Liver (tissue), 9 donors: ENCODE measurements around the gene ARHGEF7. TPM values are rescaled to one million over a fixed set of nuclear protein-coding genes. Genes with fewer than 3 reads are reported as not detected.

Experiments
- DNase-seq: peaks from one replicate; pipeline ENCODE4 v3.0.0-alpha.2; 2017; ENCODE audit warnings: low spot score
- H3K27ac ChIP-seq, 2 donors: one replicate each; pipeline ENCODE4 v1.7.0; 2013; ENCODE audit warnings: inconsistent platforms in 2 of 2, low read length in 2 of 2, control low read depth in 1 of 2, low read depth in 1 of 2, mild to moderate bottlenecking in 1 of 2
- H3K27me3 ChIP-seq, 4 donors: one replicate each; pipeline versions ENCODE4 v1.6.1 to v1.7.0; 2013; ENCODE audit warnings: low read length in 3 of 4, inconsistent platforms in 1 of 4, mild to moderate bottlenecking in 1 of 4, moderate library complexity in 1 of 4; ENCODE audit not compliant: control insufficient read depth in 4 of 4, insufficient read depth in 4 of 4
- H3K36me3 ChIP-seq, 4 donors: one replicate each; pipeline versions ENCODE4 v1.6.1 to v1.7.0; 2013; ENCODE audit warnings: low read length in 3 of 4, mild to moderate bottlenecking in 3 of 4, low read depth in 1 of 4, moderate library complexity in 1 of 4; ENCODE audit not compliant: control insufficient read depth in 4 of 4, insufficient read depth in 3 of 4
- H3K4me1 ChIP-seq, 4 donors: one replicate each; pipeline versions ENCODE4 v1.6.1 to v1.7.0; 2013; ENCODE audit warnings: low read length in 3 of 4, mild to moderate bottlenecking in 3 of 4, moderate library complexity in 1 of 4; ENCODE audit not compliant: control insufficient read depth in 4 of 4, insufficient read depth in 4 of 4
- H3K4me3 ChIP-seq, 3 donors: one replicate each; pipeline versions ENCODE4 v1.6.1 to v1.7.0; 2013; ENCODE audit warnings: low read length in 3 of 3, control low read depth in 1 of 3, low read depth in 1 of 3, mild to moderate bottlenecking in 1 of 3
- H3K9ac ChIP-seq, 2 donors: one replicate each; pipeline ENCODE4 v1.7.0; 2013; ENCODE audit warnings: low read length in 2 of 2, mild to moderate bottlenecking in 2 of 2, moderate library complexity in 2 of 2, control low read depth in 1 of 2, low read depth in 1 of 2
- H3K9me3 ChIP-seq, 4 donors: one replicate each; pipeline versions ENCODE4 v1.6.1 to v1.7.0; 2013; ENCODE audit warnings: low read length in 3 of 4; ENCODE audit not compliant: control insufficient read depth in 4 of 4
- EGR1 ChIP-seq, 2 donors: IDR thresholded peaks; 2 replicates each; pipeline ENCODE4 v1.6.1; 2016 to 2018; ENCODE audit warnings: antibody characterized with exemption in 2 of 2, low read depth in 2 of 2
- FOXA1 ChIP-seq: IDR thresholded peaks from 2 replicates; pipeline ENCODE4 v1.6.1; 2016; ENCODE audit warnings: antibody characterized with exemption
- FOXA2 ChIP-seq: IDR thresholded peaks from 2 replicates; pipeline ENCODE4 v1.6.1; 2016; ENCODE audit warnings: antibody characterized with exemption
- GABPA ChIP-seq, 2 donors: IDR thresholded peaks in 1 of 2; conservative IDR thresholded peaks in 1 of 2; 2 replicates each; pipeline ENCODE4 v1.6.1; 2016; ENCODE audit warnings: antibody characterized with exemption in 2 of 2, mild to moderate bottlenecking in 1 of 2, moderate library complexity in 1 of 2
- HNF4A ChIP-seq, 2 donors: conservative IDR thresholded peaks; 2 replicates each; pipeline ENCODE4 v1.6.1; 2016; ENCODE audit warnings: antibody characterized with exemption in 2 of 2, mild to moderate bottlenecking in 2 of 2
- HNF4G ChIP-seq: IDR thresholded peaks from 2 replicates; pipeline ENCODE4 v1.6.1; 2016; ENCODE audit warnings: antibody characterized with exemption
- JUND ChIP-seq, 2 donors: IDR thresholded peaks; 2 replicates each; pipeline ENCODE4 v1.6.1; 2016; ENCODE audit warnings: antibody characterized with exemption in 2 of 2
- MAX ChIP-seq: IDR thresholded peaks from 2 replicates; pipeline ENCODE4 v1.6.1; 2016; ENCODE audit warnings: antibody characterized with exemption
- NR2F2 ChIP-seq: IDR thresholded peaks from 2 replicates; pipeline ENCODE4 v1.6.1; 2016; ENCODE audit warnings: antibody characterized with exemption
- RAD21 ChIP-seq, 2 donors: IDR thresholded peaks; 2 replicates each; pipeline ENCODE4 v1.6.1; 2016; ENCODE audit warnings: antibody characterized with exemption in 2 of 2, mild to moderate bottlenecking in 2 of 2
- RXRA ChIP-seq, 2 donors: IDR thresholded peaks; 2 replicates each; pipeline ENCODE4 v1.6.1; 2017 to 2018; ENCODE audit warnings: antibody characterized with exemption in 2 of 2, mild to moderate bottlenecking in 1 of 2
- SP1 ChIP-seq: IDR thresholded peaks from 2 replicates; pipeline ENCODE4 v1.6.1; 2018; ENCODE audit warnings: antibody characterized with exemption, mild to moderate bottlenecking
- TAF1 ChIP-seq: conservative IDR thresholded peaks from 2 replicates; pipeline ENCODE4 v1.6.1; 2016; ENCODE audit warnings: antibody characterized with exemption, mild to moderate bottlenecking
- YY1 ChIP-seq: IDR thresholded peaks from 2 replicates; pipeline ENCODE4 v1.6.1; 2016; ENCODE audit warnings: antibody characterized with exemption, mild to moderate bottlenecking
- WGBS: extraction: QIAGEN DNeasy Blood & Tissue Kit; methylation state at CpG from one replicate; pipeline ENCODE4 v1.1.7; 2013; 5-methylcytosine and 5-hydroxymethylcytosine counted together
- polyA plus RNA-seq, 2 donors: library from polyadenylated mRNA; stranded (reverse) in 1 of 2; unstranded in 1 of 2; fragments of 200-250 nt in 1 of 2; fragments of >200 nt in 1 of 2; fragmentation: Nextera tagmentation in 1 of 2; extraction: Ambion mirVana in 1 of 2; gene quantifications; one replicate each; pipeline versions ENCODE4 v1.2.1 to v1.2.3, GENCODE V29; 2013 to 2015
- total RNA-seq, 2 donors: library from RNA; depleted of rRNA; stranded (reverse); fragments of >200 nt; gene quantifications; one replicate each; pipeline ENCODE4 v1.2.3, GENCODE V29; 2014
- TF ChIP-seq, protein P1 (sequence below): IDR thresholded peaks from 2 replicates; pipeline ENCODE4 v1.6.1; 2016; ENCODE audit warnings: antibody characterized with exemption
- TF ChIP-seq, protein P2 (sequence below): IDR thresholded peaks from 2 replicates; pipeline ENCODE4 v1.6.1; 2016; ENCODE audit warnings: antibody characterized with exemption
- TF ChIP-seq, protein P3 (sequence below): fragments of 150-350 bp; IDR thresholded peaks from 2 replicates; pipeline ENCODE4 v1.5.1; 2017; ENCODE audit warnings: improper control_type of control experiment, low read depth, low read length; ENCODE audit not compliant: missing input control
- donor health status: healthy.
- donor health status: healthy.
- donor health status: healthy.
- donor health status: healthy.
- donor health status: healthy.

The ARHGEF7 gene
- total and polyA plus RNA-seq, 4 donors = 10.3 to 37.5 (median 20.1) TPM

DNA sequence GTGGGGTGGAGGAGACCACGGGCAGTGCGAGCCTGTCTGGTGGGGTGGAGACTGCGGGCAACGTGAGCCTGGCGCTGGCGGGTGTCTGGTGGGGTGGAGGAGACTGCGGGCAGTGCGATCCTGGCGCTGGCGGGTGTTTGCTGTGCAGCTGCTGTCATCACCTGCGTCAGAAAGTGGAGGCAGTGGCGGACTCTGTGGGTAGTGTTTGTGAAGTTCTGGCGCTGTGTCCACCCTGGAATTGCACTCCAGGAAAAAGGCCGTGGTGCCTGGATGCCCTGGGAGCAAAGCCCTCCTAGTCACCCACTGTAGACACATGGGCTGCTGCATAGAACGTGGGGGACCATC is 211.5 kb downstream of the ARHGEF7 start:
- Histone ChIP-seq H3K36me3 (no peaks in the 10 kb centered on the region), H3K27me3 (no peaks in the 10 kb centered on the region), H3K9me3 (no peaks in the 10 kb centered on the region), H3K9ac (no peak overlapping the region), H3K4me1 (no peaks in the 10 kb centered on the region), H3K27ac (no peak overlapping the region), H3K4me3 (no peak overlapping the region)
- no peak for TF ChIP-seq GABPA (IDR thresholded peaks at IDR 0.05 in 1 of 2, conservative IDR thresholded peaks at IDR 0.05 in 1 of 2)
- TF ChIP-seq HNF4A (conservative IDR thresholded peaks at IDR 0.05) = no peak
- no peak for TF ChIP-seq TAF1
- TF ChIP-seq HNF4G = no peak
- TF ChIP-seq FOXA1 = no peak
- no peak for TF ChIP-seq NR2F2
- no peak for TF ChIP-seq SP1
- no peak for TF ChIP-seq EGR1 (IDR thresholded peaks at IDR 0.05; ENCODE audit: low read depth in 2 of 2)
- TF ChIP-seq MAX = no peak
- no peak for TF ChIP-seq RAD21 (IDR thresholded peaks at IDR 0.05)
- TF ChIP-seq, protein P1, sequence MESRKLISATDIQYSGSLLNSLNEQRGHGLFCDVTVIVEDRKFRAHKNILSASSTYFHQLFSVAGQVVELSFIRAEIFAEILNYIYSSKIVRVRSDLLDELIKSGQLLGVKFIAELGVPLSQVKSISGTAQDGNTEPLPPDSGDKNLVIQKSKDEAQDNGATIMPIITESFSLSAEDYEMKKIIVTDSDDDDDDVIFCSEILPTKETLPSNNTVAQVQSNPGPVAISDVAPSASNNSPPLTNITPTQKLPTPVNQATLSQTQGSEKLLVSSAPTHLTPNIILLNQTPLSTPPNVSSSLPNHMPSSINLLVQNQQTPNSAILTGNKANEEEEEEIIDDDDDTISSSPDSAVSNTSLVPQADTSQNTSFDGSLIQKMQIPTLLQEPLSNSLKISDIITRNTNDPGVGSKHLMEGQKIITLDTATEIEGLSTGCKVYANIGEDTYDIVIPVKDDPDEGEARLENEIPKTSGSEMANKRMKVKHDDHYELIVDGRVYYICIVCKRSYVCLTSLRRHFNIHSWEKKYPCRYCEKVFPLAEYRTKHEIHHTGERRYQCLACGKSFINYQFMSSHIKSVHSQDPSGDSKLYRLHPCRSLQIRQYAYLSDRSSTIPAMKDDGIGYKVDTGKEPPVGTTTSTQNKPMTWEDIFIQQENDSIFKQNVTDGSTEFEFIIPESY = no peak
- TF ChIP-seq, protein P2, sequence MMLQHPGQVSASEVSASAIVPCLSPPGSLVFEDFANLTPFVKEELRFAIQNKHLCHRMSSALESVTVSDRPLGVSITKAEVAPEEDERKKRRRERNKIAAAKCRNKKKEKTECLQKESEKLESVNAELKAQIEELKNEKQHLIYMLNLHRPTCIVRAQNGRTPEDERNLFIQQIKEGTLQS = no peak
- TF ChIP-seq, protein P3, sequence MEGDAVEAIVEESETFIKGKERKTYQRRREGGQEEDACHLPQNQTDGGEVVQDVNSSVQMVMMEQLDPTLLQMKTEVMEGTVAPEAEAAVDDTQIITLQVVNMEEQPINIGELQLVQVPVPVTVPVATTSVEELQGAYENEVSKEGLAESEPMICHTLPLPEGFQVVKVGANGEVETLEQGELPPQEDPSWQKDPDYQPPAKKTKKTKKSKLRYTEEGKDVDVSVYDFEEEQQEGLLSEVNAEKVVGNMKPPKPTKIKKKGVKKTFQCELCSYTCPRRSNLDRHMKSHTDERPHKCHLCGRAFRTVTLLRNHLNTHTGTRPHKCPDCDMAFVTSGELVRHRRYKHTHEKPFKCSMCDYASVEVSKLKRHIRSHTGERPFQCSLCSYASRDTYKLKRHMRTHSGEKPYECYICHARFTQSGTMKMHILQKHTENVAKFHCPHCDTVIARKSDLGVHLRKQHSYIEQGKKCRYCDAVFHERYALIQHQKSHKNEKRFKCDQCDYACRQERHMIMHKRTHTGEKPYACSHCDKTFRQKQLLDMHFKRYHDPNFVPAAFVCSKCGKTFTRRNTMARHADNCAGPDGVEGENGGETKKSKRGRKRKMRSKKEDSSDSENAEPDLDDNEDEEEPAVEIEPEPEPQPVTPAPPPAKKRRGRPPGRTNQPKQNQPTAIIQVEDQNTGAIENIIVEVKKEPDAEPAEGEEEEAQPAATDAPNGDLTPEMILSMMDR = no peak
- no peak for TF ChIP-seq FOXA2
- no peak for TF ChIP-seq RXRA (IDR thresholded peaks at IDR 0.05)
- 95% methylated on average over 15 of the region's 15 CpGs for WGBS
- no peak for DNase-seq

- Histone ChIP-seq H3K27ac (no peak overlapping the region), H3K9me3 (no peaks in the 10 kb centered on the region), H3K4me3 (no peak overlapping the region), H3K27me3 (no peaks in the 10 kb centered on the region), H3K9ac (no peak overlapping the region), H3K4me1 (no peaks in the 10 kb centered on the region), H3K36me3 (no peaks in the 10 kb centered on the region)
- TF ChIP-seq YY1 (no peak), RXRA (IDR thresholded peaks at IDR 0.05) (no peak), HNF4G (no peak), GABPA (IDR thresholded peaks at IDR 0.05 in 1 of 2, conservative IDR thresholded peaks at IDR 0.05 in 1 of 2) (no peak), NR2F2 (no peak), FOXA1 (no peak), SP1 (no peak), RAD21 (IDR thresholded peaks at IDR 0.05) (no peak), JUND (IDR thresholded peaks at IDR 0.05) (no peak), EGR1 (IDR thresholded peaks at IDR 0.05; ENCODE audit: low read depth in 2 of 2) (no peak), HNF4A (conservative IDR thresholded peaks at IDR 0.05) (no peak)
- TF ChIP-seq, protein P2 = no peak
- TF ChIP-seq, protein P1 = no peak
- TF ChIP-seq, protein P3 = no peak
- WGBS = 94% methylated on average over 16 of the region's 16 CpGs
- no peak for DNase-seq
Measured at GRCh38 chr13:111326981-111327642, 212.0 kb downstream of the ARHGEF7 start.
